K562 (cell line): Measurements from ENCODE around the gene ITGAX. TPM values are rescaled to one million over a fixed set of nuclear protein-coding genes. Genes with fewer than 3 reads are reported as not detected.
A peak's percentile ranks its signal among the peaks of the same experiment; 100 is the strongest.

Experiments
- ATAC-seq: fragments of 200-7000 bp; cut with Tn5 transposase; 3 replicates; pipeline ENCODE4 v1.9.1; 2020; ENCODE audit warnings: moderate library complexity
- BruUV-seq: library from RNA; stranded (reverse); fragments of 400-500 nt; replicated peaks from 2 replicates; lab custom pipeline; 2021; lab: Mats Ljungman, UMichigan
- CTCF ChIA-PET: fragments of 300-600 bp; formaldehyde crosslinking; extraction: SDS; loops from one replicate; lab custom pipeline; 2021; ENCODE audit warnings: low intra/inter-chr PET ratio; lab: Yijun Ruan, JAX
- POLR2A ChIA-PET: fragments of 300-600, 350-650 bp; sonication (Branson Sonifier 250); formaldehyde crosslinking; extraction: SDS; loops from one replicate; lab custom pipeline; 2021; ENCODE audit warnings: antibody characterized with exemption, inconsistent platforms; lab: Yijun Ruan, JAX
- DNase-seq, 4 experiments: peaks; one replicate each; pipeline versions ENCODE4 v3.0.0 to v3.0.0-alpha.2; 2011 to 2018; ENCODE audit warnings: low spot score in 3 of 4, mixed read lengths in 3 of 4; ENCODE audit errors: extremely low read depth in 1 of 4
- FAIRE-seq: peaks from 2 replicates; lab custom pipeline; 2011; peaks lifted over from hg19 to GRCh38; lab: Jason Lieb, UNC
- H2AFZ ChIP-seq: 2 replicates; pipeline ENCODE4 v1.6.0; 2011; ENCODE audit warnings: low read depth, low read length, control low read depth, inconsistent platforms
- H3K27ac ChIP-seq: fragments of 200-600 bp; 3 replicates; pipeline ENCODE4 v1.8.0; 2011; ENCODE audit warnings: low read depth, mild to moderate bottlenecking, control low read depth, inconsistent platforms, low read length, moderate library complexity, mixed read lengths; ENCODE audit errors: extremely low read depth
- H3K27me3 ChIP-seq, 2 experiments: fragments of 300-600 bp in 1 of 2; 2 replicates in 1 of 2; 3 replicates in 1 of 2; pipeline versions ENCODE4 v1.6.0 to v1.8.0; 2011; ENCODE audit warnings: inconsistent platforms in 2 of 2, low read length in 2 of 2, mild to moderate bottlenecking in 1 of 2, mixed read lengths in 1 of 2, moderate library complexity in 1 of 2; ENCODE audit not compliant: control insufficient read depth in 2 of 2, insufficient read depth in 2 of 2
- H3K36me3 ChIP-seq: fragments of 300-600 bp; 3 replicates; pipeline ENCODE4 v1.8.0; 2011; ENCODE audit warnings: mild to moderate bottlenecking, low read length, inconsistent platforms; ENCODE audit not compliant: control insufficient read depth, insufficient read depth
- H3K4me1 ChIP-seq, 2 experiments: fragments of 200-600 bp in 1 of 2; replicated peaks in 1 of 2; 2 replicates in 1 of 2; 3 replicates in 1 of 2; pipeline versions ENCODE4 v1.5.1 to v1.8.0; 2011; ENCODE audit warnings: inconsistent platforms in 2 of 2, low read length in 2 of 2, mild to moderate bottlenecking in 1 of 2, mixed read lengths in 1 of 2, moderate library complexity in 1 of 2; ENCODE audit not compliant: control insufficient read depth in 2 of 2, insufficient read depth in 2 of 2
- H3K4me2 ChIP-seq: 2 replicates; pipeline ENCODE4 v1.6.1; 2011; ENCODE audit warnings: low read length, control low read depth, inconsistent platforms, mixed read lengths; ENCODE audit not compliant: insufficient read depth
- H3K4me3 ChIP-seq: fragments of 200-600 bp; sonication (generic), shearing (Covaris generic); 2 replicates; pipeline ENCODE4 v1.5.1; 2016; ENCODE audit warnings: control low read depth, inconsistent platforms
- H3K79me2 ChIP-seq: fragments of 200-600 bp; 3 replicates; pipeline ENCODE4 v1.8.0; 2011; ENCODE audit warnings: low read length, inconsistent platforms; ENCODE audit not compliant: control insufficient read depth, insufficient read depth
- H3K9ac ChIP-seq, 2 experiments: 2 replicates each; pipeline versions ENCODE4 v1.6.0 to v1.6.1; 2011; ENCODE audit warnings: low read depth in 2 of 2, low read length in 2 of 2, control low read depth in 1 of 2, inconsistent platforms in 1 of 2, mild to moderate bottlenecking in 1 of 2, mixed read lengths in 1 of 2; ENCODE audit not compliant: insufficient read depth in 1 of 2
- H3K9me1 ChIP-seq: one replicate; pipeline ENCODE4 v1.6.0; 2011; ENCODE audit warnings: inconsistent platforms, mild to moderate bottlenecking, low read length, moderate library complexity; ENCODE audit not compliant: control insufficient read depth, insufficient read depth
- H3K9me3 ChIP-seq: replicated peaks from 2 replicates; pipeline ENCODE4 v1.5.1; 2011; ENCODE audit warnings: low read depth, low read length, inconsistent platforms; ENCODE audit not compliant: control insufficient read depth, insufficient read depth
- H4K20me1 ChIP-seq: replicated peaks from 2 replicates; pipeline ENCODE4 v1.6.1; 2011; ENCODE audit warnings: low read length, inconsistent platforms, mixed read lengths; ENCODE audit not compliant: control insufficient read depth, insufficient read depth
- HBP1 ChIP-seq: fragments of 450-650 bp; formaldehyde crosslinking; IDR thresholded peaks from 2 replicates; pipeline ENCODE4 v1.4.0; 2022; ENCODE audit warnings: missing genetic modification characterization
- MYNN ChIP-seq, 2 experiments: sonication (generic); formaldehyde crosslinking in 1 of 2; IDR thresholded peaks; 2 replicates each; pipeline versions ENCODE4 v1.5.0 to v1.6.1; 2016 to 2020; ENCODE audit warnings: antibody characterized with exemption in 1 of 2, missing genetic modification reagents in 1 of 2
- NFYB ChIP-seq: IDR thresholded peaks from 2 replicates; pipeline ENCODE4 v1.6.1; 2011; ENCODE audit warnings: mild to moderate bottlenecking, moderate library complexity; ENCODE audit not compliant: insufficient read length; ENCODE audit errors: extremely low read depth
- PBX2 ChIP-seq, 2 experiments: IDR thresholded peaks in 1 of 2; conservative IDR thresholded peaks in 1 of 2; 2 replicates each; pipeline ENCODE4 v1.6.1; 2016; ENCODE audit warnings: low read depth in 2 of 2, mild to moderate bottlenecking in 1 of 2, missing compliant biosample characterization in 1 of 2, missing genetic modification characterization in 1 of 2, moderate library complexity in 1 of 2
- WGBS: fragments of 100-300 bp; shearing (Covaris generic); methylation state at CpG from one replicate; pipeline ENCODE4 v1.1.6; 2016; ENCODE audit warnings: low coverage, mixed read lengths; ENCODE audit not compliant: insufficient coverage; ENCODE audit errors: missing lambda C conversion rate; 5-methylcytosine and 5-hydroxymethylcytosine counted together
- in situ Hi-C: fragments of 300-500 bp; cut with MboI; formaldehyde crosslinking; loops from 4 replicates; pipeline ENCODE4 v1.15.0; 2018; ENCODE audit warnings: inconsistent platforms, mixed read lengths
- intact Hi-C: fragments of 100-400 bp; cut with micrococcal nuclease; formaldehyde crosslinking; loops from 2 replicates; pipeline ENCODE4 v1.14.2; 2022
- polyA plus RNA-seq, 8 experiments: library from polyadenylated mRNA; depleted of rRNA in 4 of 8; stranded (reverse) in 5 of 8; unstranded in 3 of 8; fragments of >200 nt; fragmentation: Nextera tagmentation in 2 of 8; fragmentation: Illumina TruSeq in 1 of 8; extraction: Ambion mirVana in 2 of 8; extraction: Trizol in 1 of 8; gene quantifications; 2 replicates each; pipeline versions ENCODE4 v1.2.1 to v1.2.3, GENCODE V29; 2011 to 2014; ENCODE audit warnings: inconsistent platforms in 1 of 8, missing spikeins in 1 of 8
- total RNA-seq, 7 experiments: library from RNA; depleted of rRNA in 6 of 7; stranded (reverse); fragments of >200 nt in 6 of 7; fragmentation: Illumina TruSeq in 2 of 7; extraction: Trizol in 2 of 7; gene quantifications; 2 replicates each; pipeline versions ENCODE4 v1.2.1 to v1.2.3, GENCODE V29; 2011 to 2021; ENCODE audit warnings: low replicate concordance in 1 of 7
- TF ChIP-seq, protein P1 (sequence below): fragments of 450-650 bp; formaldehyde crosslinking; IDR thresholded peaks from 2 replicates; pipeline ENCODE4 v1.4.0; 2022; ENCODE audit warnings: missing genetic modification characterization
- TF ChIP-seq, protein P2 (sequence below): sonication (generic); formaldehyde crosslinking; IDR thresholded peaks from 2 replicates; pipeline ENCODE4 v1.8.0; 2022; ENCODE audit warnings: missing genetic modification reagents, mild to moderate bottlenecking, borderline replicate concordance

ITGAX gene
- total and polyA plus RNA-seq, 9 of the 15 experiments (the other 6 are each of a cell fraction or from before 2014, with no cell fraction given) = 0.03 to 0.58 (median 0.14) TPM

DNA sequence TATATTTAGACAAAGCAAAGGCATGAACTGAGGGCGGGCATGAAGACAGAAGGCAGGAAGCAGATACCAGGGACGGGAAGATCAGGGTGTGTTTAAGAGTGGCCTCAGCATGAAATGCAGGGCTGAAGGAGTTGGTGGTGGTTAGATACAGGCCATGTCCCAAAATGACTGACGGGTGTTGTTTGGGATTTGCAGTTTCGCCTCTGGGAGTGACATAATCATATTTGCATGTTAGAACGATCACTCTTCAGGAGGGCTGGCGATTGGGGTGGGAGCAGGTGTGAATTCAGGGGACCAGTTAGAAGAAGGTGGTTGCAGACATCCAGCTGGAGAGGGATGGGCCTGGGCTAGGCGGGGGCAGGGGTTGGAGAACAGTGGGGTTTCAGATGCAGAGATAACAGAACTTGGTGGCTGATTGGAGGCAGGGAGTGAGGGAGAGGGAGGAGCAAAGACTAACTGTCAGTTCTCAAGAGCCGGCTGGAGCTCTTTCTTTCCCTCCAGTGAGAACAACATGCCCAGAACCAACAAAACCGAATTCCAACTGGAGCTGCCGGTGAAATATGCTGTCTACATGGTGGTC lies 27.2 kb upstream of the ITGAX start (continued):
- TF ChIP-seq PBX2 (CRISPR knock-in tag; IDR thresholded peaks at IDR 0.05; ENCODE audit: low read depth) (no peak), PBX2 (tag; conservative IDR thresholded peaks at IDR 0.05; ENCODE audit: low read depth) (peak; percentile 70), NFYB (peak; percentile 6)

DNA sequence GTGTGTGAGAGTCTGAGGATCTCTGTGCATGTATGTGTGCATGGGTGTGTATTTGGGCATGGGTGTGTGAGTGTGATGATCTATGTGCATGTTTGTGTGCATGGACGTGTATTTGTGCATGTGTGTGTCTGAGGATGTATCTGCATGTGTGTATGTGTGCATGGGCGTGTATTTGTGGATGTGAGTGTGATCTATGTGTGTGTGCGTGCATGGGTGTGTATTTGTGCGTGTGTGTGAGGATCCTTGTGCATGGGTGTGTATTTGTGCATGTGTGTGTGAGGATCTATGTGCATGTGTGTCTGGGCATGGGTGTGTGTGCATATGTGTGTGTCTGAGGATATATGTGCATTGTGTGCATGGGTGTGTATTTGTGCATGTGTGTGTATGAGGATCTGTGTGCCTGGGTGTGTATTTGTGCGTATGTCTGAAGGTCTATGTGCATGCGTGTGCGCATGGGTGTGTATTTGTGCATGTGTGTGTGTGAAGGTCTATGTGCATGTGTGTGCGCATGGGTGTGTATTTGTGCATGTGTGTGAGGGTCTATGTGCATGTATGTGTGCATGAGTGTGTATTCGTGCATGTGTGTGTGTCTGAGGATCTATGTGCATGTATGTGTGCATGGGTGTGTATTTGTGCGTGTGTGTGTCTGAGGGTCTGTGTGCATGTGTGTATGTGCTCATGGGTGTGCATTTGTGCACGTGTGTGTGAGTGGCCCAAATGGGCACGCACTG lies 26.5 kb upstream of the ITGAX start:
- H3K27ac ChIP-seq = no peak overlapping the region
- no peaks in the 10 kb centered on the region for H3K9me1 ChIP-seq
- WGBS = 39% methylated on average over 12 of the region's 12 CpGs
- H3K27me3 ChIP-seq = peaks cover 7 to 46% of the 10 kb centered on the region in 2 experiments; a peak in 4 of 5 replicates
- H3K36me3 ChIP-seq = no peaks in the 10 kb centered on the region
- in situ Hi-C loops (no loop called here), intact Hi-C loops (no loop called here)
- ChIA-PET CTCF (no interaction called here), POLR2A (no interaction called here)
- H3K9me3 ChIP-seq = no peaks in the 10 kb centered on the region; the same call in 1 of the 2 replicates
- H3K79me2 ChIP-seq = no peaks in the 10 kb centered on the region
- no peak overlapping the region for H2AFZ ChIP-seq
- FAIRE-seq = no peak
- H3K9ac ChIP-seq = no peak overlapping the region
- H4K20me1 ChIP-seq = no peaks in the 10 kb centered on the region
- H3K4me2 ChIP-seq = no peak overlapping the region
- no peak for ATAC-seq
- peaks cover 0 to 35% of the 10 kb centered on the region in 2 experiments; a peak in 4 of 5 replicates for H3K4me1 ChIP-seq
- TF ChIP-seq HBP1 (CRISPR knock-in tag) (no peak), MYNN (IDR thresholded peaks at IDR 0.05) (0 out of 2 replicates have a peak, but pooled peaks have one; percentile 53), MYNN (CRISPR knock-in tag; IDR thresholded peaks at IDR 0.05) (no peak)
- TF ChIP-seq, protein P1, sequence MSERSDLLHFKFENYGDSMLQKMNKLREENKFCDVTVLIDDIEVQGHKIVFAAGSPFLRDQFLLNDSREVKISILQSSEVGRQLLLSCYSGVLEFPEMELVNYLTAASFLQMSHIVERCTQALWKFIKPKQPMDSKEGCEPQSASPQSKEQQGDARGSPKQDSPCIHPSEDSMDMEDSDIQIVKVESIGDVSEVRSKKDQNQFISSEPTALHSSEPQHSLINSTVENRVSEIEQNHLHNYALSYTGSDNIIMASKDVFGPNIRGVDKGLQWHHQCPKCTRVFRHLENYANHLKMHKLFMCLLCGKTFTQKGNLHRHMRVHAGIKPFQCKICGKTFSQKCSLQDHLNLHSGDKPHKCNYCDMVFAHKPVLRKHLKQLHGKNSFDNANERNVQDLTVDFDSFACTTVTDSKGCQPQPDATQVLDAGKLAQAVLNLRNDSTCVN (CRISPR knock-in tag) = peak; percentile 46; the same call in 1 of the 2 replicates
- TF ChIP-seq, protein P2, sequence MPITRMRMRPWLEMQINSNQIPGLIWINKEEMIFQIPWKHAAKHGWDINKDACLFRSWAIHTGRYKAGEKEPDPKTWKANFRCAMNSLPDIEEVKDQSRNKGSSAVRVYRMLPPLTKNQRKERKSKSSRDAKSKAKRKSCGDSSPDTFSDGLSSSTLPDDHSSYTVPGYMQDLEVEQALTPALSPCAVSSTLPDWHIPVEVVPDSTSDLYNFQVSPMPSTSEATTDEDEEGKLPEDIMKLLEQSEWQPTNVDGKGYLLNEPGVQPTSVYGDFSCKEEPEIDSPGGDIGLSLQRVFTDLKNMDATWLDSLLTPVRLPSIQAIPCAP (CRISPR knock-in tag) = no peak
- no TSS peak for BruUV-seq
- H3K4me3 ChIP-seq = no peak overlapping the region
- no peak for DNase-seq
